ENCODE data around the gene CHRNA7. TPM values are rescaled to one million over a fixed set of nuclear protein-coding genes. Genes with fewer than 3 reads are reported as not detected.
"Not testable (repeated sequence)": the region's sequence is repeated elsewhere in the genome, so short reads cannot be mapped to it uniquely, and the experiment has no call there.

The CHRNA7 gene
- total and polyA plus RNA-seq, 9 of the 15 experiments (the other 6 are each of a cell fraction or from before 2014, with no cell fraction given): 0.04 TPM; not detected in 8

GRCh38 chr15:32152574-32152973, 122.3 kb downstream of the CHRNA7 start:
- H3K27me3 ChIP-seq (ENCODE audit: control insufficient read depth in 2 of 2, insufficient read depth in 2 of 2, low read length in 2 of 2): no peaks in the 10 kb centered on the region
- H3K9me3 ChIP-seq (replicated peaks; ENCODE audit: control insufficient read depth, insufficient read depth, low read depth, low read length): no peaks in the 10 kb centered on the region
- TF ChIP-seq ZEB2 (IDR thresholded peaks at IDR 0.05): no peak
- CTCF ChIA-PET (ENCODE audit: low intra/inter-chr PET ratio): no interaction called here
- no peaks in the 10 kb centered on the region for H3K36me3 ChIP-seq (ENCODE audit: control insufficient read depth, insufficient read depth, low read length)
- H2AFZ ChIP-seq (ENCODE audit: low read depth, low read length): no peak overlapping the region
- POLR2A ChIA-PET: interaction anchor here (0.6 kb wide), 1 partner anchor 882 kb away, joined by 3 read pairs; no protein-coding TSS in a partner anchor
- no peak overlapping the region for H3K4me2 ChIP-seq (ENCODE audit: insufficient read depth, low read length)
- H3K9me1 ChIP-seq (ENCODE audit: control insufficient read depth, insufficient read depth, low read length): no peaks in the 10 kb centered on the region
- H3K4me3 ChIP-seq: no peak overlapping the region
- H3K9ac ChIP-seq (ENCODE audit: insufficient read depth in 1 of 2, low read depth in 2 of 2, low read length in 2 of 2): no peak overlapping the region
- in situ Hi-C loops (cut with MboI): loop anchor here (5.0 kb wide), 1 partner anchor 1775 kb away; no protein-coding TSS in a partner anchor
- DNase-seq (ENCODE audit: extremely low read depth in 1 of 4, low spot score in 3 of 4) (no peak), ATAC-seq (no peak), FAIRE-seq (no peak)
- intact Hi-C loops (cut with micrococcal nuclease): no loop called here
- H3K4me1 ChIP-seq (replicated peaks in 1 of 2; ENCODE audit: control insufficient read depth in 2 of 2, insufficient read depth in 2 of 2, low read length in 2 of 2): no peaks in the 10 kb centered on the region
- H4K20me1 ChIP-seq (replicated peaks; ENCODE audit: control insufficient read depth, insufficient read depth, low read length): no peaks in the 10 kb centered on the region
- H3K27ac ChIP-seq (ENCODE audit: extremely low read depth, low read depth, low read length): no peak overlapping the region
- no CpG with 5 or more reads among the region's 1 CpG for WGBS (ENCODE audit: insufficient coverage, low coverage, missing lambda C conversion rate)
- H3K79me2 ChIP-seq (ENCODE audit: control insufficient read depth, insufficient read depth, low read length): no peaks in the 10 kb centered on the region
- no TSS peak for BruUV-seq (replicated peaks)

- H2AFZ ChIP-seq (ENCODE audit: low read depth, low read length); H3K9me3 ChIP-seq (replicated peaks; ENCODE audit: control insufficient read depth, insufficient read depth, low read depth, low read length); H3K9ac ChIP-seq (ENCODE audit: insufficient read depth in 1 of 2, low read depth in 2 of 2, low read length in 2 of 2); BruUV-seq (replicated peaks); H3K27ac ChIP-seq (ENCODE audit: extremely low read depth, low read depth, low read length); H3K79me2 ChIP-seq (ENCODE audit: control insufficient read depth, insufficient read depth, low read length); H3K9me1 ChIP-seq (ENCODE audit: control insufficient read depth, insufficient read depth, low read length); H3K4me3 ChIP-seq; CTCF ChIA-PET (ENCODE audit: low intra/inter-chr PET ratio); H4K20me1 ChIP-seq (replicated peaks; ENCODE audit: control insufficient read depth, insufficient read depth, low read length); H3K27me3 ChIP-seq (ENCODE audit: control insufficient read depth in 2 of 2, insufficient read depth in 2 of 2, low read length in 2 of 2); H3K4me1 ChIP-seq (replicated peaks in 1 of 2; ENCODE audit: control insufficient read depth in 2 of 2, insufficient read depth in 2 of 2, low read length in 2 of 2); DNase-seq (ENCODE audit: extremely low read depth in 1 of 4, low spot score in 3 of 4); H3K4me2 ChIP-seq (ENCODE audit: insufficient read depth, low read length); intact Hi-C loops (cut with micrococcal nuclease); H3K36me3 ChIP-seq (ENCODE audit: control insufficient read depth, insufficient read depth, low read length); POLR2A ChIA-PET: not testable (repeated sequence)
- FAIRE-seq (peak; percentile 15), ATAC-seq (peak; percentile 71)
- in situ Hi-C loops (cut with MboI): loop anchor here (5.0 kb wide), 1 partner anchor 1777 kb away; no protein-coding TSS in a partner anchor
- no CpG with 5 or more reads among the region's 18 CpGs for WGBS (ENCODE audit: insufficient coverage, low coverage, missing lambda C conversion rate)
Measured at GRCh38 chr15:32153868-32154623, 123.7 kb downstream of the CHRNA7 start.

GRCh38 chr15:32162143-32162542, 131.8 kb downstream of the CHRNA7 start:
- BruUV-seq (replicated peaks); H3K9me1 ChIP-seq (ENCODE audit: control insufficient read depth, insufficient read depth, low read length); H3K4me2 ChIP-seq (ENCODE audit: insufficient read depth, low read length); H3K4me3 ChIP-seq; H3K27ac ChIP-seq (ENCODE audit: extremely low read depth, low read depth, low read length); in situ Hi-C loops (cut with MboI); H3K79me2 ChIP-seq (ENCODE audit: control insufficient read depth, insufficient read depth, low read length); CTCF ChIA-PET (ENCODE audit: low intra/inter-chr PET ratio); H4K20me1 ChIP-seq (replicated peaks; ENCODE audit: control insufficient read depth, insufficient read depth, low read length); H3K27me3 ChIP-seq (ENCODE audit: control insufficient read depth in 2 of 2, insufficient read depth in 2 of 2, low read length in 2 of 2); DNase-seq (ENCODE audit: extremely low read depth in 1 of 4, low spot score in 3 of 4); H3K36me3 ChIP-seq (ENCODE audit: control insufficient read depth, insufficient read depth, low read length); POLR2A ChIA-PET; H3K9me3 ChIP-seq (replicated peaks; ENCODE audit: control insufficient read depth, insufficient read depth, low read depth, low read length); intact Hi-C loops (cut with micrococcal nuclease); H2AFZ ChIP-seq (ENCODE audit: low read depth, low read length); ATAC-seq; H3K4me1 ChIP-seq (replicated peaks in 1 of 2; ENCODE audit: control insufficient read depth in 2 of 2, insufficient read depth in 2 of 2, low read length in 2 of 2); FAIRE-seq; H3K9ac ChIP-seq (ENCODE audit: insufficient read depth in 1 of 2, low read depth in 2 of 2, low read length in 2 of 2): not testable (repeated sequence)
- no CpG with 5 or more reads among the region's 2 CpGs for WGBS (ENCODE audit: insufficient coverage, low coverage, missing lambda C conversion rate)

- ATAC-seq; BruUV-seq (replicated peaks); H2AFZ ChIP-seq (ENCODE audit: low read depth, low read length); FAIRE-seq; H3K4me3 ChIP-seq; intact Hi-C loops (cut with micrococcal nuclease); H4K20me1 ChIP-seq (replicated peaks; ENCODE audit: control insufficient read depth, insufficient read depth, low read length); H3K9me3 ChIP-seq (replicated peaks; ENCODE audit: control insufficient read depth, insufficient read depth, low read depth, low read length); H3K4me2 ChIP-seq (ENCODE audit: insufficient read depth, low read length); POLR2A ChIA-PET; CTCF ChIA-PET (ENCODE audit: low intra/inter-chr PET ratio); H3K27ac ChIP-seq (ENCODE audit: extremely low read depth, low read depth, low read length); H3K9me1 ChIP-seq (ENCODE audit: control insufficient read depth, insufficient read depth, low read length); H3K27me3 ChIP-seq (ENCODE audit: control insufficient read depth in 2 of 2, insufficient read depth in 2 of 2, low read length in 2 of 2); H3K36me3 ChIP-seq (ENCODE audit: control insufficient read depth, insufficient read depth, low read length); H3K9ac ChIP-seq (ENCODE audit: insufficient read depth in 1 of 2, low read depth in 2 of 2, low read length in 2 of 2); DNase-seq (ENCODE audit: extremely low read depth in 1 of 4, low spot score in 3 of 4); H3K4me1 ChIP-seq (replicated peaks in 1 of 2; ENCODE audit: control insufficient read depth in 2 of 2, insufficient read depth in 2 of 2, low read length in 2 of 2); H3K79me2 ChIP-seq (ENCODE audit: control insufficient read depth, insufficient read depth, low read length); in situ Hi-C loops (cut with MboI): not testable (repeated sequence)
- WGBS (ENCODE audit: insufficient coverage, low coverage, missing lambda C conversion rate): no CpG with 5 or more reads among the region's 7 CpGs
Measured at GRCh38 chr15:32164065-32164464, 133.8 kb downstream of the CHRNA7 start.

Data from K562 (cell line).